ENCODE data around the gene ATF7. TPM values are rescaled to one million over a fixed set of nuclear protein-coding genes. Genes with fewer than 3 reads are reported as not detected.
"Not testable (repeated sequence)": the region's sequence is repeated elsewhere in the genome, so short reads cannot be mapped to it uniquely, and the experiment has no call there.

Gene ATF7
- total RNA-seq, 1 donor from 2014 or later, result 10.5 TPM

GRCh38 chr12:53567961-53568808 is 58.0 kb downstream of the ATF7 start:
- DNase-seq (ENCODE audit: low read depth, low spot score), result no peak

- not testable (repeated sequence) for DNase-seq (ENCODE audit: low read depth, low spot score)
These were observed 60.8 kb downstream of the ATF7 start for GRCh38 chr12:53565376-53565775.

DNA sequence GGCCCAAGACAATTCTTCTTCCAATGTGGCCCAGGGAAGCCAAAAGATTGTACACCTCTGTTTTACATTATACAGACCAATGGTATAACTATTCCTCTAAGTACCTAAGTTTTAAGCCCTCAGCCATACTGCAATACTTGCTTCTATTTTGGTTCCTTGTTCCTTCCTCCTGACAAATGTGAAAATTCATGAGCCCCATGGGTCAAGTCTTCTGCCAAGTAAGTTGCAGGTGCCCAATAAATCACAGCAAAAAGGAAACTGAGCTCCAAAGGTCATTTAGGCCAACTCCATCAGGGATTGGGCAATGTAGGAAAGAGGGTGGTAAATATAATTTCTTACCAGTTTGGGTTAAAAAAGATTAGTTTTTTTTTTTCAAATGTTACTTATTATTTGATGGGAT is 61.2 kb downstream of the ATF7 start:
- DNase-seq (ENCODE audit: low read depth, low spot score), result no peak

DNA sequence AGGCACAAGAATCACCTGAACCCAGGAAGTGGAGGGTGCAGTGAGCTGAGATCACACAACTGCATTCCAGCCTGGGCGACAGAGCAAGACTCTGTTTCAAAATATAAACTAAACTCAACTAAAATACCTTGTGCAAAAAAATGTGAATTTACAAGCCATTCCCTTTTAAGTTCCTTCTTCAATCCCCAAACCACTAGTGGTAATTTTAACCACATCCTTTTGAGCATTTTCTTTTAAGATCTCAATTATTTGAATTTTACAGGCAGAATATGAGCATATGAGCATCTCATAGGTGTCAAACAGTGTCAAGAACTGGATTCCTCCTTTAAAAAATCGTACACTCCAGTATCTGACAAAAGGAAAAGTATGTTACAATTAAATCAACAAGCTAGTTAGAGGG is 61.9 kb downstream of the ATF7 start:
- no peak for DNase-seq (ENCODE audit: low read depth, low spot score)

DNA sequence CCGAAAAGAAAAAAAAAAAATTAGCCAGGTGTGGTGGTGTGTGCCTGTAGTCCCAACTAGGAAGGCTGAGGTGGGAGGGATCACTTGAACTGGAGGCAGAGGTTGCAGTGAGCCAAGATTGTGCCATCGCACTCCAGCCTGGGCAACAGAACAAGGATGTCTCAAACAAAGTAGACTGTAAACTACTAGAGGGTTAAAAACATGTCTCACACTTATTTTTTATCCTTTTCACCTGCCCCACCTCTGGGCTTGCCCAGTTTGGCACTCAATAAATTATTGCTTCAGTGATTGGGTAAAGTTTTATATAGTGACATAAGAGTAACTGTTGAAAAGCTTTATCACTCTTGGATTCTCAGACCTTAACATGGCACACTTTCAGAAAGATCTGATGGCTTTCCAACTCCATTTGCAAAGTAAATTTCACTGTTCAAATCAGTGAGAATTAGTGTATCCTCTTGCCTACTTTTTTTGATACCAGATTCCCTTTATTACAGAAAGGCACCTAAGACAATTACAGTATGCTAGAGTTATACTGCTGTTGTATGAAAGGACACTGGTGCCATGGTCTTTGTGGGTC is 62.6 kb downstream of the ATF7 start:
- DNase-seq (ENCODE audit: low read depth, low spot score), result no peak

GRCh38 chr12:53561590-53561953 is 64.6 kb downstream of the ATF7 start:
- peak; percentile 71 for DNase-seq (ENCODE audit: low read depth, low spot score)

DNA sequence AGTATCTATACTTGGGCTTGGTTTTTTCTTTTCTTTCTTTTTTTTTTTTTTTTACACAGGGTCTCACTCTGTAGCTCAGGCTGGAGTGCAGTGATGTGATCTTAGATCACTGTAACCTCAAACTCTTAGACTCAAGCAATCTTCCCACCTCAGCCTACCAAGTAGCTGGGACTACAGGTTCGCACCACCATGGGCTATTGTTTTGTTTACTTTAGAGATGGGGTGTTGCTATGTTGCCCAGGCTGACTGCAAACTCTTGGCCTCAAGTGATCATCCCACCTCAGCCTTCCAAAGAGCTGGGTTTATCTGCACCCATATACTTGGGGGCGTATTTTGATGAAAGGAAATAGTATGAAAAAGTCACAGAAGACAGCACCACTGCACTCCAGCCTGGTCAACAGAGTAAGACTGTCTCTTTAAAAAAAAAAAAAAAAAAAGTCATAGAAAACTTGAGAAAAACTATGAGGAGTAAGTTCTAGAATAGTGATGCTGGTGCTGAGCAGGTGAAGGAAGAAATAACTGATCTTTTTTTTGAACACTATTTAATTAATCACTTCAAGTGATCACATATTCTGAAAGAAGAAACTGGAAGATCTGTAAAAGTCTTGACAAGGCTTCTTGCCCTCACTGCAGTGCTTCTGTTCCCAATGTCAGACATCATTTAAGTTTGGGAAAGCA is 65.1 kb downstream of the ATF7 start:
- no peak for DNase-seq (ENCODE audit: low read depth, low spot score)

- peak; percentile 33 for DNase-seq (ENCODE audit: low read depth, low spot score)
These were observed 65.8 kb downstream of the ATF7 start for GRCh38 chr12:53560351-53560750.

DNA sequence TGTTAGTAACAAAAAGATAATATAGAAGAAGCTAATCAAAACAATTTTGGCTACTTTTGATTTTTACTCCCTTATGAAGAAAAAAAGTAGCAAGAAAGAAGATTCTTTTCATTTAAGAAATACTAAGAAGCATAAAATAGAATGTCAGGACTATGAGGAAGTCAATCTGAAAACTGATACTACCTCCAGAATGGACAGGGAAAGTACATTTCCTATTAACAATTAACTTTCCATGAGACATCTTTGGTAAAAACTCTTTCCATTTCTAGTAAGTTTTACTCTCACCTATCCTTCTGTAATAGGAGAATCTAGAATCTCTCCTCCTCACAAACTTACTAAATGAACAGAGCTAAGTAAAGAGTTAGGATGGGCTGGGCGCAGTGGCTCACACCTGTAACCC is 67.6 kb downstream of the ATF7 start:
- DNase-seq (ENCODE audit: low read depth, low spot score), result no peak

GRCh38 chr12:53552361-53553327 is 73.5 kb downstream of the ATF7 start:
- no peak for DNase-seq (ENCODE audit: low read depth, low spot score)

DNA sequence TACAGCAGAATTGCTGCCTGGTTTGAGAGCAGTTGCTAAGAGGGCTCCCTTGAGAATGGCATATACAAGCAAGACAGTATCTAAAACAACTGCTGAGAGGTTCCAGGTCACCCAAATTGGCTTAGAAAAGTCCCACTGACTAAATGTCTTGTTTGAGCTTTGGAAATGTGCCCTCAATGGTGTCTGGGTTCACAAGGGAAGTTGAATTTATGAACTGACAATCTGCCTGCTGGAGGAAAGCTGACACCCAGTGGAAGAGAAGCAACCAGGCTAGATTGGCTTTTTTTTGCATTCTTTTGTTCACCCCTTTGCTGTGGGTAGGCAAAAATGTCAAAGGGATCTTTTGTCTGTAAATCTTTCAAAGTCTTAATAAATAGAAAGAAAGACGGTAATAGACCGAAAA is 74.3 kb downstream of the ATF7 start:
- no peak for DNase-seq (ENCODE audit: low read depth, low spot score)

DNA sequence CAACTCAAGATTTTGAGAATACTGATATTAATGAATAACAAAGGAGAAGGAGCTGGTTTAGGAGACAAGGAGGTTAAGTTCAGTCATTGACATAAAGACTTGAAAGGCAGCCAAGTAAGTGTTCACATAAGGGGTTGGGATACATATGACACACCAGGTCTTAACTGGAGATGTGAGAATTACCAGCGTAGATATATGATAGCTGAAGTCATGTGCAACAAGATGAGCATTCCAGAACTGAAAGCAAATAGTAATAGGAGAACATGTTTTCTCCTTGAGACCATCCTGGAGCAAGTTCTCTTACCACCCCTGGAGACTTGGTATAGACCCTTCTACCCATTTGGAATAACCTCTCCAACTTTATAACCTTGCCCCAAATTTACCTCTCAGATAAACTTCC is 75.6 kb downstream of the ATF7 start:
- no peak for DNase-seq (ENCODE audit: low read depth, low spot score)

- DNase-seq (ENCODE audit: low read depth, low spot score), result not testable (repeated sequence)
These were observed 76.1 kb downstream of the ATF7 start for GRCh38 chr12:53550131-53550530.

GRCh38 chr12:53548354-53548753 is 77.8 kb downstream of the ATF7 start:
- not testable (repeated sequence) for DNase-seq (ENCODE audit: low read depth, low spot score)

- peak; percentile 57 for DNase-seq (ENCODE audit: low read depth, low spot score)
These were observed 82.6 kb downstream of the ATF7 start for GRCh38 chr12:53543539-53543938.

DNA sequence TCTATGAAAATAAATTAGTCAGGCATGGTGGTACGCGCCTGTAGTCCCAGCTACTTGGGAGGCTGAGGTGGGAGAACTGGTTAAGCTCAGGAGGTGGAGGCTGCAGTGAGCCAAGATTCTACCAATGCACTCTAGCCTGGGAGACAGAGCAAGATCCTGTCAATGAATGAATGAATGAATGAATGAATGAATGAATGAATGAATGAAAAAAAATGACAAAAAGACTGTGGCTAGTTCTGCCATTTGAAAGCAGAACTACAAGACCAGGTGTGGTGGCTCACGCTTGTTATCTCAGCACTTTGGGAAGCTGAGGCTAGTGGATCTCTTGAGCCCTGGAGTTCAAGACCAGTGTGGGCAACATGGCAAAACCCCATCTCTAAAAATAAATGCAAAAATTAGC is 86.7 kb downstream of the ATF7 start:
- DNase-seq (ENCODE audit: low read depth, low spot score), result no peak

- DNase-seq (ENCODE audit: low read depth, low spot score), result no peak
These were observed 87.9 kb downstream of the ATF7 start for GRCh38 chr12:53538209-53538689.

DNA sequence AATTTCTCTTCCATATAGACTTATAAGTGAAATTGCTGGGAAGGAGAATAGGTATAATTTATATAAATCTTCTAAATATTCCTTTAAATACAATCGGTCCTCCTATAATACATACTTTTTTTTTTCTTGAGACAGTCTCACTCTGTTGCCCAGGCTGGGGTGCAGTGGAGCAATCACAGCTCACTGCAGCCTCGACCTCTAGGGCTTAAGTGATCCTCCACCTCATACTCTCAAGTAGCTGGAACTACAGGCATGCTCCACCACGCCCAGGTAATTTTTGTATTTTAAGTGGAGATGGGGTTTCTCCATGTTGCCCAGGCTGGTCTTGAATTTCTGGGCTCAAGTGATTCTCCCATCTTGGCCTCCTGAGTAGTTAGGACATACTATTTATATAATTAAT is 89.2 kb downstream of the ATF7 start:
- DNase-seq (ENCODE audit: low read depth, low spot score), result no peak

- DNase-seq (ENCODE audit: low read depth, low spot score), result no peak
These were observed 92.7 kb downstream of the ATF7 start for GRCh38 chr12:53533471-53533870.

DNA sequence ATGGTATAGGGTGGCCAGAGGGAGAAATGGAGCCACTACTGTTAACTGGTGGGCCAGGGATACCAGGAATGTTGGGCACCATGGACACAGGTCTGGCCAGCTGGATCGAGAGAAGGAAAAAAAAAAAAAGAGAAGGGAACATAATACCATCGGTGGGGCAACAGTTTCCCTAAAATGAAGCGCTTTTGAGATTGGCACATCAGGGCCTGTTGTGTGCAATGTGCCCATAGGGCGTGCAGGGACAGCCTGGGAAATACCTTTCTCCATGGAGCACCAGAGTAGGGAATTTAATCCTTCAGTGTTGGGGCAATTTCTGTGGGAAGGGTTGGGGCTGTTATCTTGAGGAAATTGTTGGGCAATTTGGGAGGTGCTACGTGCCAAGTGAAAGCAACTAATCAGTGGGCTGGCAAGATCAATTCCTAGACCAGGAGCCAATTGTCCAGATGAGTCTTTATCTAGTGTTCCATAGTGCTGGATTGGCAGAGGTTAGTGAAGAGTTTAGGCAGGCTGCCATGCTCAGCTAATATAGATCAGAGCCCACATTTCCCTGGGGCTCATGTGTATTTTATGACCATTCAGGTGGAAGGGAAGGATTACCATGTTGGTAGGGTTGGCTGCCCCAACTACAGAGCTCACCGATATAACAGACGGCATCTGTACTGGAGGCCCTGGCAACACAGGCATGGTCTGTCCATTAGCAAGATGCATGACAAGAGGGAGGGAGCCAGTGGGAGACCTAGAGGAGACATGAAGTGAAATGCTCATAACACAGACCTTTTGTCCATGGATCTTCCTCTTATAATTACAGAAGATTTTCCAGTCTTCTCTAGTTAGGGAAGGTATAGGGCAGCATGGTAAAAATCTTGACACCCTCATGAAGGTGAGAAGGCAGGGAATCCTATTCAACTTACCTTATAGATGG is 93.4 kb downstream of the ATF7 start:
- DNase-seq (ENCODE audit: low read depth, low spot score), result no peak

Measured in pulmonary artery endothelial cell (primary cell).